Thyroid gland (tissue), 4 donors: Measurements from ENCODE around the gene UBTF. TPM values are rescaled to one million over a fixed set of nuclear protein-coding genes. Genes with fewer than 3 reads are reported as not detected.

Source experiments
- DNase-seq, 2 donors: peaks; one replicate each; pipeline ENCODE4 v3.0.0-alpha.2; 2019
- H3K27ac ChIP-seq, 3 donors: fragments of 200-600 bp; sonication (generic); 1 replicate in 2 of 3; 2 replicates in 1 of 3; pipeline ENCODE4 v1.5.1; 2016 to 2019; ENCODE audit warnings: mild to moderate bottlenecking in 1 of 3, moderate library complexity in 1 of 3
- H3K27me3 ChIP-seq: fragments of 200-600 bp; sonication (generic); one replicate; pipeline ENCODE4 v1.5.1; 2019
- H3K36me3 ChIP-seq, 2 donors: fragments of 200-600 bp; sonication (generic); one replicate each; pipeline ENCODE4 v1.5.1; 2016 to 2019
- H3K4me1 ChIP-seq, 2 donors: fragments of 200-600 bp; sonication (generic); one replicate each; pipeline ENCODE4 v1.5.1; 2017 to 2019
- H3K4me3 ChIP-seq, 3 donors: fragments of 200-600 bp; sonication (generic); replicated peaks in 1 of 3; 1 replicate in 2 of 3; 2 replicates in 1 of 3; pipeline ENCODE4 v1.5.1; 2016; ENCODE audit warnings: mild to moderate bottlenecking in 1 of 3
- H3K9me3 ChIP-seq: fragments of 200-600 bp; sonication (generic); one replicate; pipeline ENCODE4 v1.5.1; 2017
- POLR2A ChIP-seq, 2 donors: fragments of 450-650 bp; IDR thresholded peaks; one replicate each; pipeline ENCODE4 v1.6.1; 2017; ENCODE audit warnings: antibody characterized with exemption in 2 of 2, mild to moderate bottlenecking in 2 of 2, moderate library complexity in 1 of 2
- WGBS, 2 donors: methylation state at CpG; one replicate each; pipeline ENCODE4 v1.1.5; 2017; 5-methylcytosine and 5-hydroxymethylcytosine counted together
- intact Hi-C: fragments of 100-400 bp; cut with DNase I; formaldehyde crosslinking; loops from one replicate; pipeline ENCODE4 v1.15.1; 2023
- total RNA-seq, 4 donors: library from RNA; depleted of rRNA; stranded (reverse); fragments of >200 nt; gene quantifications; one replicate each; pipeline ENCODE4 v1.2.3, GENCODE V29; 2016
- TF ChIP-seq, protein P1 (sequence below), 6 experiments: fragments of 200-600 bp in 3 of 6; fragments of 450-650 bp in 3 of 6; sonication (generic) in 3 of 6; IDR thresholded peaks; one replicate each; pipeline ENCODE4 v1.5.1; 2016 to 2019; ENCODE audit warnings: antibody characterized with exemption in 6 of 6, mild to moderate bottlenecking in 2 of 6, inconsistent platforms in 1 of 6, moderate library complexity in 1 of 6

UBTF gene
- total RNA-seq, 4 donors from 2014 or later: 63.6 to 97.4 (median 89.5) TPM

DNA sequence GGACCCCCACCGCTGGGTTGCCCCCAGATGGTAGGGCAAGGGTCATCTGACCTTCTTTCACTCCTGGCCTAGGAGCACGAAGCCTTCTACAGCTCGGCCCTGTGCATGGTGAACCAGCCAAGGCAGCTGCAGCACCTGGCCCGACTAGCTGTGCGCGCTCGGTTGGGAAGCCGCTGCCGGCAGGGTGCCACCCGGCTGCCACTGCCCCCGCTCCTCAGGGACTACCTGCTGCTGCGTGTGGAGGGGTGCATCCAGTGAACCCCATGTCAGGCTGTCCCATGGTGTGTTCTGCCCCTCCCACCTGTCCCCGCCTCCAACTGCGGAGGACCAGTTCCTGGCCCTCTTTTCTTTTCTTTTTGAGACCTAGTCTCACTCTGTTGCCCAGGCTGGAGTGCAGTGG is 41.3 kb downstream of the UBTF start:
- intact Hi-C loops: loop anchor here (10.0 kb wide), 1 partner anchor 233 kb away; the partner anchor contains the start of gene PPY
- no peaks in the 10 kb centered on the region for H3K9me3 ChIP-seq
- peaks cover 0 to 7% of the 10 kb centered on the region in 2 donors for H3K36me3 ChIP-seq
- WGBS, 2 donors: 89 to 94% methylated on average over 9 to 14 of the region's 14 CpGs
- H3K27me3 ChIP-seq: no peaks in the 10 kb centered on the region
- TF ChIP-seq POLR2A (IDR thresholded peaks at IDR 0.05): no peak
- TF ChIP-seq, protein P1, sequence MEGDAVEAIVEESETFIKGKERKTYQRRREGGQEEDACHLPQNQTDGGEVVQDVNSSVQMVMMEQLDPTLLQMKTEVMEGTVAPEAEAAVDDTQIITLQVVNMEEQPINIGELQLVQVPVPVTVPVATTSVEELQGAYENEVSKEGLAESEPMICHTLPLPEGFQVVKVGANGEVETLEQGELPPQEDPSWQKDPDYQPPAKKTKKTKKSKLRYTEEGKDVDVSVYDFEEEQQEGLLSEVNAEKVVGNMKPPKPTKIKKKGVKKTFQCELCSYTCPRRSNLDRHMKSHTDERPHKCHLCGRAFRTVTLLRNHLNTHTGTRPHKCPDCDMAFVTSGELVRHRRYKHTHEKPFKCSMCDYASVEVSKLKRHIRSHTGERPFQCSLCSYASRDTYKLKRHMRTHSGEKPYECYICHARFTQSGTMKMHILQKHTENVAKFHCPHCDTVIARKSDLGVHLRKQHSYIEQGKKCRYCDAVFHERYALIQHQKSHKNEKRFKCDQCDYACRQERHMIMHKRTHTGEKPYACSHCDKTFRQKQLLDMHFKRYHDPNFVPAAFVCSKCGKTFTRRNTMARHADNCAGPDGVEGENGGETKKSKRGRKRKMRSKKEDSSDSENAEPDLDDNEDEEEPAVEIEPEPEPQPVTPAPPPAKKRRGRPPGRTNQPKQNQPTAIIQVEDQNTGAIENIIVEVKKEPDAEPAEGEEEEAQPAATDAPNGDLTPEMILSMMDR (IDR thresholded peaks at IDR 0.05): no peak
- no peak overlapping the region for H3K4me3 ChIP-seq
- DNase-seq: no peak
- no peak overlapping the region for H3K27ac ChIP-seq
- H3K4me1 ChIP-seq: no peaks in the 10 kb centered on the region

DNA sequence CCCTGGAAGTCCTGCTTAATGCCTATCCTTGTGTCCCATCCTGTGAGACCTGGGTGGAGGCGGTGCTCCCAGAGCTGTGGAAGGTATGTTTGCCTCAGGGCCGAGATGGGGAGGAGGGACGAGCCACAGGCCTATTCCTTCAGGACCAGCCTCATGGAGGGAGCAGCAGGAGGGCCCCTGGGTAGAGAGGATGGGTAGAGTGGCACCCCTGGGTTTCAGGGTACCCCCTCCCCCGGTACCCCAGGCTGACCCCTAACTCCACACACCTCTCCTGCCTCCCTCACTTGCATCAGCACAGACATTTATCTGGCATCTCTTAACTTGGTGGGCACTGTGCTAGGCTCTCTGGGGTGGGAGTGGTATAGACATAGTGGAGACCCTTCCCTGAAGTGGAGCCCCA is 41.8 kb downstream of the UBTF start:
- Histone ChIP-seq H3K36me3 (peaks cover 0 to 6% of the 10 kb centered on the region in 2 donors), H3K27ac (no peak overlapping the region), H3K4me1 (no peaks in the 10 kb centered on the region), H3K9me3 (no peaks in the 10 kb centered on the region), H3K4me3 (no peak overlapping the region), H3K27me3 (no peaks in the 10 kb centered on the region)
- no peak for DNase-seq
- no peak for TF ChIP-seq POLR2A (IDR thresholded peaks at IDR 0.05)
- TF ChIP-seq, protein P1 (IDR thresholded peaks at IDR 0.05): no peak
- intact Hi-C loops: loop anchor here (10.0 kb wide), 1 partner anchor 233 kb away; the partner anchor contains the start of gene PPY
- WGBS, 2 donors: 100% methylated on average over 4 of the region's 4 CpGs

DNA sequence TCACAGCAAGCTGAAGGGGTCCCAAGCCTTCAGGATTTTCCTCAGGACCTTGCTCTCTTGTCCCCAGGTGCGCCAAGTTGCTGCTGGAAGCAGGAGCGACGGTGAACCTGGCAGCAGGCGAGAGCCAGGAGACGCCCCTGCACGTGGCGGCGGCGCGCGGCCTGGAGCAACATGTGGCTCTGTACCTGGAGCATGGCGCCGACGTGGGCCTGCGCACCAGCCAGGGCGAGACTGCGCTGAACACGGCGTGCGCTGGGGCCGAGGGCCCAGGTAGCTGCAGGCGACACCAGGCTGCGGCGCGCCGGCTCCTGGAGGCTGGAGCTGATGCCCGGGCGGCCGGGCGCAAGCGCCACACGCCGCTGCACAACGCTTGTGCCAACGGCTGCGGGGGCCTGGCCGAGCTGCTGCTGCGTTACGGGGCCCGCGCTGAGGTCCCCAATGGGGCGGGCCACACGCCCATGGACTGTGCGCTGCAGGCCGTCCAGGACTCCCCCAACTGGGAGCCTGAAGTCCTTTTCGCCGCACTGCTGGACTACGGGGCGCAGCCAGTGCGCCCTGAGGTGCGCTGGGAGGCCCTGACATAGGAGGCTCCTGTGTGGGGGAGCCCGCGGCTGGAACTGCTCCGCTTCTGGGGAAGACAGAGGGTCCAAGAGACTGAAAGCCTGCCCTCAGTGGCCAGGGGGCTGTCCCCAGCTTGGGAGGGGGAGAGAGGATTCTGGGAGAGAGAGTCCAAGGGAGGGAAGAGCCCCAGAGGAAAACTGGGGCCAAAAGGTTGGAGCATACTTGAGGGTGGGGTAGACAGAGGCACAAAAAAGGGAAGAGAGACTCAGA is 42.6 kb downstream of the UBTF start:
- intact Hi-C loops: loop anchor here (10.0 kb wide), 1 partner anchor 232 kb away; the partner anchor contains the start of gene PPY
- WGBS, 2 donors: 90 to 94% methylated on average over 35 to 41 of the region's 54 CpGs
- no peaks in the 10 kb centered on the region for H3K27me3 ChIP-seq
- no peaks in the 10 kb centered on the region for H3K9me3 ChIP-seq
- H3K36me3 ChIP-seq: no peaks in the 10 kb centered on the region
- no peak for DNase-seq
- TF ChIP-seq, protein P1 (IDR thresholded peaks at IDR 0.05): no peak
- no peak for TF ChIP-seq POLR2A (IDR thresholded peaks at IDR 0.05)
- no peaks in the 10 kb centered on the region for H3K4me1 ChIP-seq
- no peak overlapping the region for H3K4me3 ChIP-seq
- H3K27ac ChIP-seq: no peak overlapping the region

DNA sequence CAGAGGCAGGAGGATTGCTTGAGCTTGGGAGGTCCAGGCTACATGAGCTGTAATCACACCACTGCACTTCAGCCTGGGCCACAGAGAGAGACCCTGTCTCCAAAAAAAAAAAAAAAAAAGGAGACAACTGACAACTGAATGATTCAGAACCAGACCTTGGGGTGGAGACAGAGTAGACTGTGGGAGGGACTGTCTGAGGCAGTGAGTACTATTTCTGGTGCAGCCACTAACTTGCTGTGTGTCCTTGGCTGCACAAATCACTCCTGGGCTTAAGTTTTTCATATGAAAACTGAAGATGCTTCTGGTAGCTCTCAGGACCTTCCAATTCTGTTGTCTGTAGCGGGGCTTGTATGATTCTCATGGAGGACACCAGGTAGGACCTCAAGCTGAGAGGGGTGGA is 43.2 kb downstream of the UBTF start:
- 92 to 100% methylated on average over 1 of the region's 1 CpG for WGBS, 2 donors

More for the DNA sequence above, 43.2 kb downstream of the UBTF start:
- TF ChIP-seq, protein P1 (IDR thresholded peaks at IDR 0.05): no peak
- no peak for TF ChIP-seq POLR2A (IDR thresholded peaks at IDR 0.05)
- DNase-seq: no peak
- no peak overlapping the region for H3K27ac ChIP-seq
- no peaks in the 10 kb centered on the region for H3K27me3 ChIP-seq
- intact Hi-C loops: loop anchor here (10.0 kb wide), 1 partner anchor 231 kb away; the partner anchor contains the start of gene PPY
- H3K4me3 ChIP-seq: no peak overlapping the region
- no peaks in the 10 kb centered on the region for H3K4me1 ChIP-seq
- no peaks in the 10 kb centered on the region for H3K9me3 ChIP-seq
- H3K36me3 ChIP-seq: no peaks in the 10 kb centered on the region
